H9 (cell line): Measurements from ENCODE around the gene DMRTC2. TPM values are rescaled to one million over a fixed set of nuclear protein-coding genes. Genes with fewer than 3 reads are reported as not detected.

Experiments used
- DNase-seq: peaks from one replicate; pipeline ENCODE4 v3.0.0-alpha.2; 2017
- H2AFZ ChIP-seq: one replicate; pipeline ENCODE4 v1.6.1; 2013; ENCODE audit warnings: mild to moderate bottlenecking, low read length, control low read depth, moderate library complexity
- H2AK5ac ChIP-seq: 2 replicates; pipeline ENCODE4 v1.6.1; 2013; ENCODE audit warnings: low read length, control low read depth, mixed read lengths; ENCODE audit not compliant: insufficient read length
- H2BK120ac ChIP-seq: one replicate; pipeline ENCODE4 v1.6.1; 2013; ENCODE audit warnings: low read depth, mild to moderate bottlenecking, low read length, control low read depth, inconsistent platforms; ENCODE audit not compliant: poor library complexity, severe bottlenecking
- H2BK12ac ChIP-seq: 2 replicates; pipeline ENCODE4 v1.6.1; 2013; ENCODE audit warnings: low read length, control low read depth, mixed read lengths, low read depth; ENCODE audit not compliant: insufficient read length
- H2BK15ac ChIP-seq: 2 replicates; pipeline ENCODE4 v1.6.1; 2013; ENCODE audit warnings: low read depth, low read length, control low read depth
- H2BK20ac ChIP-seq: one replicate; pipeline ENCODE4 v1.6.1; 2013; ENCODE audit warnings: low read depth, mild to moderate bottlenecking, low read length, control low read depth, inconsistent platforms; ENCODE audit not compliant: poor library complexity, severe bottlenecking
- H2BK5ac ChIP-seq: 2 replicates; pipeline ENCODE4 v1.6.1; 2013; ENCODE audit warnings: low read length, control low read depth, mixed read lengths; ENCODE audit not compliant: insufficient read length
- H3K14ac ChIP-seq: 2 replicates; pipeline ENCODE4 v1.6.1; 2013; ENCODE audit warnings: low read length, control low read depth; ENCODE audit not compliant: insufficient read depth
- H3K18ac ChIP-seq: 2 replicates; pipeline ENCODE4 v1.6.1; 2013; ENCODE audit warnings: low read depth, mild to moderate bottlenecking, mixed read lengths, low read length, control low read depth; ENCODE audit not compliant: insufficient read length
- H3K23ac ChIP-seq: 2 replicates; pipeline ENCODE4 v1.6.1; 2013; ENCODE audit warnings: low read length, control low read depth, mixed read lengths, low read depth; ENCODE audit not compliant: insufficient read length
- H3K23me2 ChIP-seq: 2 replicates; pipeline ENCODE4 v1.6.1; 2013; ENCODE audit warnings: low read depth, mild to moderate bottlenecking, mixed read lengths, low read length, control low read depth; ENCODE audit not compliant: insufficient read length, poor library complexity, severe bottlenecking
- H3K27ac ChIP-seq: 2 replicates; pipeline ENCODE4 v1.5.1; 2013; ENCODE audit warnings: low read length, control low read depth, mixed read lengths, low read depth; ENCODE audit not compliant: insufficient read length
- H3K27me3 ChIP-seq: 2 replicates; pipeline ENCODE4 v1.6.1; 2013; ENCODE audit warnings: low read length, control low read depth, inconsistent platforms; ENCODE audit not compliant: insufficient read depth
- H3K4ac ChIP-seq: 2 replicates; pipeline ENCODE4 v1.6.1; 2013; ENCODE audit warnings: low read depth, mild to moderate bottlenecking, control low read depth, inconsistent platforms, low read length, moderate library complexity
- H3K4me1 ChIP-seq: 2 replicates; pipeline ENCODE4 v1.6.1; 2013; ENCODE audit warnings: low read length, control low read depth, inconsistent platforms; ENCODE audit not compliant: insufficient read depth
- H3K4me2 ChIP-seq: 2 replicates; pipeline ENCODE4 v1.6.1; 2013; ENCODE audit warnings: low read length, control low read depth, mixed read lengths; ENCODE audit not compliant: insufficient read length, insufficient read depth
- H3K56ac ChIP-seq: 2 replicates; pipeline ENCODE4 v1.6.1; 2013; ENCODE audit warnings: low read depth, mild to moderate bottlenecking, mixed read lengths, low read length, control low read depth; ENCODE audit not compliant: insufficient read length
- H3K79me1 ChIP-seq: 2 replicates; pipeline ENCODE4 v1.6.1; 2013; ENCODE audit warnings: low read depth, mild to moderate bottlenecking, moderate library complexity, low read length, control low read depth, inconsistent platforms; ENCODE audit not compliant: insufficient read depth, poor library complexity, severe bottlenecking
- H3K79me2 ChIP-seq: 2 replicates; pipeline ENCODE4 v1.6.1; 2013; ENCODE audit warnings: low read length, control low read depth, inconsistent platforms; ENCODE audit not compliant: insufficient read depth
- H3K9ac ChIP-seq: 2 replicates; pipeline ENCODE4 v1.6.1; 2013; ENCODE audit warnings: low read length, control low read depth, mixed read lengths; ENCODE audit not compliant: insufficient read length; ENCODE audit errors: extremely low read depth
- H3K9me3 ChIP-seq: one replicate; pipeline ENCODE4 v1.6.1; 2013; ENCODE audit warnings: low read depth, low read length, inconsistent platforms; ENCODE audit not compliant: control insufficient read depth
- H3T11ph ChIP-seq: one replicate; pipeline ENCODE4 v1.6.1; 2013; ENCODE audit warnings: mild to moderate bottlenecking, low read length, control low read depth, inconsistent platforms
- H4K20me1 ChIP-seq: one replicate; pipeline ENCODE4 v1.6.1; 2013; ENCODE audit not compliant: control insufficient read depth, insufficient read length, insufficient read depth
- H4K5ac ChIP-seq: 2 replicates; pipeline ENCODE4 v1.6.1; 2013; ENCODE audit warnings: low read depth, mild to moderate bottlenecking, mixed read lengths, low read length, control low read depth; ENCODE audit not compliant: insufficient read length
- H4K8ac ChIP-seq: replicated peaks from 2 replicates; pipeline ENCODE4 v1.6.1; 2013; ENCODE audit warnings: low read length, control low read depth, mixed read lengths, low read depth; ENCODE audit not compliant: insufficient read length
- H4K91ac ChIP-seq: 2 replicates; pipeline ENCODE4 v1.6.1; 2013; ENCODE audit warnings: low read depth, mild to moderate bottlenecking, moderate library complexity, mixed read lengths, low read length, control low read depth; ENCODE audit not compliant: insufficient read length
- H3K27ac Mint-ChIP-seq, 3 experiments: 2 replicates in 2 of 3; 3 replicates in 1 of 3; pipeline ENCODE4 v1.8.0; 2020 to 2021; ENCODE audit warnings: mixed read lengths in 3 of 3, mild to moderate bottlenecking in 1 of 3, moderate library complexity in 1 of 3
- H3K27me3 Mint-ChIP-seq: 2 replicates; pipeline ENCODE4 v1.8.0; 2021; ENCODE audit warnings: low read depth, mild to moderate bottlenecking, moderate library complexity, mixed read lengths
- H3K36me3 Mint-ChIP-seq, 3 experiments: 2 replicates in 2 of 3; 3 replicates in 1 of 3; pipeline ENCODE4 v1.8.0; 2020 to 2021; ENCODE audit warnings: low read depth in 3 of 3, mixed read lengths in 3 of 3; ENCODE audit not compliant: insufficient read depth in 1 of 3
- H3K4me1 Mint-ChIP-seq, 2 experiments: 2 replicates each; pipeline ENCODE4 v1.8.0; 2020; ENCODE audit warnings: mixed read lengths in 2 of 2
- H3K4me3 Mint-ChIP-seq, 2 experiments: 2 replicates in 1 of 2; 3 replicates in 1 of 2; pipeline ENCODE4 v1.8.0; 2020 to 2021; ENCODE audit warnings: mild to moderate bottlenecking in 2 of 2, mixed read lengths in 2 of 2, moderate library complexity in 1 of 2
- H3K9me3 Mint-ChIP-seq, 2 experiments: 2 replicates in 1 of 2; 3 replicates in 1 of 2; pipeline ENCODE4 v1.8.0; 2020; ENCODE audit warnings: mild to moderate bottlenecking in 2 of 2, mixed read lengths in 2 of 2, moderate library complexity in 1 of 2
- WGBS: extraction: QIAGEN DNeasy Blood & Tissue Kit; methylation state at CpG from one replicate; pipeline ENCODE4 v1.1.7; 2013; ENCODE audit warnings: missing lambda C conversion rate, low lambda C conversion rate, mixed read lengths; ENCODE audit not compliant: insufficient read length; ENCODE audit errors: extremely low coverage; 5-methylcytosine and 5-hydroxymethylcytosine counted together
- total RNA-seq: library from RNA; stranded (reverse); gene quantifications from 2 replicates; pipeline ENCODE4 v1.2.1, GENCODE V29; 2021
- TF ChIP-seq, protein P1 (sequence below): fragments of 200-600 bp; sonication (generic); conservative IDR thresholded peaks from 3 replicates; pipeline ENCODE4 v1.8.0; 2021; ENCODE audit warnings: antibody characterized with exemption, mild to moderate bottlenecking

Gene DMRTC2
- total RNA-seq, 1 experiment from 2014 or later, result not detected

DNA sequence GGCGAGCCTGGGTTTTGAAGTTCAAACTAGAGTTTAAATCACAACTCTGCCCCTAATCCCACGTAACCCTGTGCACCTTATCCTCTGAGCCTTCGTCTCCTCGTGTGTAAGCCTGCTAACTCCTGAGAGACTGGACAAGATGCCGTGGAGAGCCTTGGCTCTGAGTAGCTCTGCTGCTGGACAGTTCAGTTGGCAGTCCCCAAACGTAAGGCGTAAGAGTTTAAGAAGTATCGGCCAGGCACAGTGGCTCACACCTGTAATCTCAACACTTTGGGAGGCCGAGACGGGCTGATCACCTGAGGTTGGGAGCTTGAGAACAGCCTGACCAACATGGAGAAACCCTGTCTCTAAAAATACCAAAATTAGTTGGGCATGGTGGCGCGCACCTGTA lies 27.5 kb downstream of the DMRTC2 start:
- Histone ChIP-seq H3K9ac (no peak overlapping the region), H2BK12ac (no peak overlapping the region), H3K79me1 (peaks cover 3% of the 10 kb centered on the region), H2BK20ac (no peak overlapping the region), H3K27ac (no peak overlapping the region), H2AK5ac (no peak overlapping the region), H2BK120ac (no peak overlapping the region), H3K23ac (no peak overlapping the region), H4K91ac (no peak overlapping the region), H3K4ac (no peak overlapping the region), H3K23me2 (no peaks in the 10 kb centered on the region), H4K5ac (no peak overlapping the region), H4K20me1 (no peaks in the 10 kb centered on the region), H2BK5ac (no peak overlapping the region), H3K9me3 (no peaks in the 10 kb centered on the region), H3K4me1 (no peaks in the 10 kb centered on the region), H3K18ac (no peak overlapping the region), H3K56ac (no peak overlapping the region), H2BK15ac (no peak overlapping the region), H4K8ac (no peak overlapping the region), H3K27me3 (no peaks in the 10 kb centered on the region), H3K14ac (no peak overlapping the region), H3T11ph (no peak overlapping the region), H3K4me2 (no peak overlapping the region), H3K79me2 (no peaks in the 10 kb centered on the region), H2AFZ (no peak overlapping the region)
- no peak for DNase-seq
- Mint-ChIP-seq H3K9me3 (no peaks in the 10 kb centered on the region), H3K27ac (peak overlapping the region; percentile 7 to 90 (median 86); a peak in 5 of 7 replicates), H3K36me3 (peaks cover 26 to 47% (median 44%) of the 10 kb centered on the region in 3 experiments), H3K4me3 (no peak overlapping the region), H3K4me1 (peaks cover 4 to 10% of the 10 kb centered on the region in 2 experiments; a peak in 3 of 4 replicates), H3K27me3 (peaks cover 11% of the 10 kb centered on the region)
- no CpG with 5 or more reads among the region's 12 CpGs for WGBS
- TF ChIP-seq, protein P1, sequence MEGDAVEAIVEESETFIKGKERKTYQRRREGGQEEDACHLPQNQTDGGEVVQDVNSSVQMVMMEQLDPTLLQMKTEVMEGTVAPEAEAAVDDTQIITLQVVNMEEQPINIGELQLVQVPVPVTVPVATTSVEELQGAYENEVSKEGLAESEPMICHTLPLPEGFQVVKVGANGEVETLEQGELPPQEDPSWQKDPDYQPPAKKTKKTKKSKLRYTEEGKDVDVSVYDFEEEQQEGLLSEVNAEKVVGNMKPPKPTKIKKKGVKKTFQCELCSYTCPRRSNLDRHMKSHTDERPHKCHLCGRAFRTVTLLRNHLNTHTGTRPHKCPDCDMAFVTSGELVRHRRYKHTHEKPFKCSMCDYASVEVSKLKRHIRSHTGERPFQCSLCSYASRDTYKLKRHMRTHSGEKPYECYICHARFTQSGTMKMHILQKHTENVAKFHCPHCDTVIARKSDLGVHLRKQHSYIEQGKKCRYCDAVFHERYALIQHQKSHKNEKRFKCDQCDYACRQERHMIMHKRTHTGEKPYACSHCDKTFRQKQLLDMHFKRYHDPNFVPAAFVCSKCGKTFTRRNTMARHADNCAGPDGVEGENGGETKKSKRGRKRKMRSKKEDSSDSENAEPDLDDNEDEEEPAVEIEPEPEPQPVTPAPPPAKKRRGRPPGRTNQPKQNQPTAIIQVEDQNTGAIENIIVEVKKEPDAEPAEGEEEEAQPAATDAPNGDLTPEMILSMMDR, result no peak
